Muscle layer of colon (tissue), 2 donors: Measurements from ENCODE around the gene PLPPR1.
"Not testable (repeated sequence)": the region's sequence is repeated elsewhere in the genome, so short reads cannot be mapped to it uniquely, and the experiment has no call there.

Experiments used
- H3K27ac ChIP-seq: one replicate; pipeline ENCODE4 v1.7.0; 2013; ENCODE audit warnings: low read depth, mild to moderate bottlenecking, low read length, moderate library complexity
- H3K27me3 ChIP-seq, 2 donors: one replicate each; pipeline ENCODE4 v1.7.0; 2013; ENCODE audit warnings: low read length in 2 of 2, mild to moderate bottlenecking in 2 of 2; ENCODE audit not compliant: insufficient read depth in 2 of 2, control insufficient read depth in 1 of 2
- H3K36me3 ChIP-seq: one replicate; pipeline ENCODE4 v1.7.0; 2013; ENCODE audit warnings: mild to moderate bottlenecking, low read length; ENCODE audit not compliant: insufficient read depth
- H3K4me1 ChIP-seq: one replicate; pipeline ENCODE4 v1.7.0; 2013; ENCODE audit warnings: mild to moderate bottlenecking, low read length; ENCODE audit not compliant: insufficient read depth
- H3K4me3 ChIP-seq, 2 donors: one replicate each; pipeline ENCODE4 v1.7.0; 2013; ENCODE audit warnings: low read length in 2 of 2, low read depth in 1 of 2, mild to moderate bottlenecking in 1 of 2, moderate library complexity in 1 of 2
- H3K9ac ChIP-seq: one replicate; pipeline ENCODE4 v1.7.0; 2013; ENCODE audit warnings: low read length
- H3K9me3 ChIP-seq: one replicate; pipeline ENCODE4 v1.7.0; 2013; ENCODE audit warnings: mild to moderate bottlenecking, low read length
- donor health status: abdominal sarcoma.
- donor health status: Adenocarcinoma of cecum.

PLPPR1 gene

DNA sequence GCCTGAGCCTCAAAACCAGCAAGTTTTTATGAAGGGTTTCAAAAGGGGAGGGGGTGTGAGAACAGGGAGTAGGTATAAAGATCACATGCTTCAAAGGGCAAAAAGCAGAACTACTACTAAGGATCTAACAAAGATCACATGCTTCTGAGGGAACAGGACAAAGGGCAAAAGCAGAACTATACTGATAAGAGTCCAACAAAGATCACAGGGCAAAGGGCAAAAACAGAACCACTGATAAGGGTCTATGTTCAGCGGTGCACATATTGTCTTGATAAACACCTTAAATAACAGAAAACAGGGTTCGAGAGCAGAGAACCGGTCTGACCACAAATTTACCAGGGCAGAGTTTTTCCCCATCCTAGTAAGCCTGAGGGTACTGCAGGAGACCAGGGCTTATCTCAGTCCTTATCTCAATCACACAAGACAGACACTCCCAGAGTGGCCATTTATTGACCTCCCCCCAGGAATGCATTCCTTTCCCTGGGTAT lies 298.9 kb downstream of the PLPPR1 start:
- not testable (repeated sequence) for H3K4me1 ChIP-seq, H3K36me3 ChIP-seq, H3K9me3 ChIP-seq, H3K9ac ChIP-seq, H3K4me3 ChIP-seq, H3K27ac ChIP-seq, H3K27me3 ChIP-seq

DNA sequence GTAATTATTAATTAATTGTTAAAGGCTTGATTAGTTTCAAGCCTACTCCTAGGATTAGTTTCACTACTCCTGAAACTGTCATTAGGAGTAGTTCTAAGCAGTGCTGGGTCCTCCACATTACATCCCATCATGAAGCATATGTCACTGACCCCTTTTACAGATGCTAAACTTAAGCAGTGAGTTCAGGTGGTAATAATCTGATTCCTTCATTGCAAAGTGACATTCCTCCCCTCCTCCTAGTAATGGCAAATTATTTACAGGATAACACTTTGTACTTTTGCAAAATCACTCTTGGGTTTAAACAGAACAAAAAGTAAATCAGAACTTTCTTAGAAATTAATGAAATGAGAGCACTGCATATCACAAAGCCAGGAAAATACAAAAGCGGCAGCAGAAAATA lies 303.8 kb downstream of the PLPPR1 start:
- Histone ChIP-seq H3K4me1 (no peaks in the 10 kb centered on the region), H3K27ac (no peak overlapping the region), H3K9ac (no peak overlapping the region), H3K27me3 (no peaks in the 10 kb centered on the region), H3K9me3 (no peaks in the 10 kb centered on the region), H3K36me3 (no peaks in the 10 kb centered on the region), H3K4me3 (no peak overlapping the region)

DNA sequence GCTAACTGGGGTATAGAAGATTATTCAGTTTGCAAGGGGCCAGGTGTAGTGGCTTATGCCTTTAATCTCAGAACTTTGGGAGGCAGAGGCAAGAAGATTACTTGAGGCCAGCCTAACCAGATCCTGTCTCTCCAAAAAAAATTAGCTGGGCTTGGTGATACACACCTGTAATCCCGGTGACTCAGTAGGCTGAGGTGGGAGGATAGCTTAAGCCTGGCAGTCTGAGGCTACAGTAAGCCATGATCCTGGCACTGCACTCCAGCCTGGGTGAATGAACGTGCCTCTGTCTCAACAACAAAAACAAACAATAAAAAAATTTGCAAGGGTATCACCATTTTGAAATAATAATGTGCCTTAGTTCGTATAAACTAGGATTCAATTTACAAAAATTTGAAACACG lies 305.0 kb downstream of the PLPPR1 start:
- Histone ChIP-seq H3K27me3 (no peaks in the 10 kb centered on the region), H3K4me1 (no peaks in the 10 kb centered on the region), H3K27ac (no peak overlapping the region), H3K9ac (no peak overlapping the region), H3K9me3 (no peaks in the 10 kb centered on the region), H3K36me3 (no peaks in the 10 kb centered on the region), H3K4me3 (no peak overlapping the region)

DNA sequence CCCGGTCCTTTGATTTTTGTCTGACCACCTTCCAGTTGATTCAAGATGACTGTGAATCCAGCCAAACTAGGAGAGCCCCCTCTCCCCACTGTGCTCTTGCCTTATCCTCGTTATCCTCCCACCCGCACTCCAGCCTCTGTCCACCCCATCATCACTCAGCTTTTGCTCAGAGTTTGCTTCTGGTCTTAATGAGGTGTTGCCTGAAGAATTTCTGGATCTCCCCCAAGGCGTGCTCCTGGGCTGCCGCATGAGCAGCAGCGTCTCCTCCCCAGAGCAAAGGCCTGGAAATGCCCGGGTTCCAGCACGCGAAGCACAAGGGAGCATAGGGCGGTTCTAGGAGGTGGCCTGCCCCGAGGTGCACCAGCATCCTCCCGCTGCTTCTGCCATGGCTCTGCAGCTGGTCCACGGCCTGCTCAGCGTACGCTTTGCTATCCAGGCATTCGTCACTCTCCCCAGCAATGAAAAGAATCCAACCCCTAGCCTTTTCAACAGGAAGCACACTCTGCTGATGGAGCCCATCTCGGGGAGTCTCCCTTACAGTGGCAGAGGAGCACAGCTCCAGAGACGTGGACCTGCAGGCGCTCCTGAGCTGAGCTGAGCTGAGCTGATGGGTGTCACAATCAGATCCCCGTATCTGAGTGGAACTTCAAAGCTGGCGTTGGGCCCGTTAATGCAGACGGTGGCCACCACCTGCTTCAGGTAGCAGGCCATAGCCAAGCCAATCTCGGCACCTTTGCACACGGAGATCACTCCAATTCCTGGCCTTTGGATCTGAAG lies 305.6 kb downstream of the PLPPR1 start:
- H3K27me3 ChIP-seq, result no peaks in the 10 kb centered on the region
- no peak overlapping the region for H3K27ac ChIP-seq
- H3K9me3 ChIP-seq, result no peaks in the 10 kb centered on the region
- H3K4me1 ChIP-seq, result no peaks in the 10 kb centered on the region
- no peak overlapping the region for H3K9ac ChIP-seq
- no peak overlapping the region for H3K4me3 ChIP-seq
- H3K36me3 ChIP-seq, result no peaks in the 10 kb centered on the region

DNA sequence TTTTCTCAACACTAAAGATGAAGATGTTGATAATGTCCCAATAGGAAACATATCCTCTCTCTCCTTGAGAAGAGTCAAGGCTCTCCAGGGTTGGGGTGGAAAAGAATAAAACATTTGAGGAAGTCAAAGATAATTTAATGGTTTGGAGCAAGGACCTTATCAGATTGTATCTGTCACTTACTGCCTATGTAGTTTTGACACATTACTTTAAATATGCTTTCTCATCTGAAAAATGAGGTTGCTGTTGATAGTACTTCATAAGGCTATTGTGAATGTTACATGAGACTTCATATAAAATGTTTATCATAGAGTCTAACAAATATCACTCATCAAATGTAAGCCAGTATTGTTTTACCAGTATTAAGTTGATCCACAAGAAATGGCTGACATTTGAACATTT lies 307.6 kb downstream of the PLPPR1 start:
- Histone ChIP-seq H3K4me1 (no peaks in the 10 kb centered on the region), H3K27ac (no peak overlapping the region), H3K36me3 (no peaks in the 10 kb centered on the region), H3K9ac (no peak overlapping the region), H3K4me3 (no peak overlapping the region), H3K27me3 (no peaks in the 10 kb centered on the region), H3K9me3 (no peaks in the 10 kb centered on the region)

DNA sequence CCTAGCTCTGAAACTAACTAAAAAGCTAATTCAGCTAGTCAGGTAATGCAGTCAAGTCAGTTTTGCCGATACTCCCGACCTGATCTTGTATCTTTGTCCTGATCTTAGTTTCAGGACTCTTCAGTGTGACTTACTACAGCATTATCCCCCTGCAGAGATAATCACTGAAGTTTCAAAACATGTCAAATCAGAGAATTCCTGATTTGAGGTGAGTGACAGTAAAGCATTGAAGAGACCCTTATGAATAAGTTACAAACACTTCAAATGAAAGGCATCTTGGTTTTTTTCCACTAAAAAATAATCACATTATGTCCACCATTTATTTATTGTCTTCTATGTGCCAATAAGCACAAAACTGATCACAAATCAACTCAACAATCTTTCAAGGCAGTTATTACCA lies 308.7 kb downstream of the PLPPR1 start:
- Histone ChIP-seq H3K36me3 (no peaks in the 10 kb centered on the region), H3K27ac (no peak overlapping the region), H3K9me3 (no peaks in the 10 kb centered on the region), H3K4me3 (no peak overlapping the region), H3K9ac (no peak overlapping the region), H3K27me3 (no peaks in the 10 kb centered on the region), H3K4me1 (no peaks in the 10 kb centered on the region)

DNA sequence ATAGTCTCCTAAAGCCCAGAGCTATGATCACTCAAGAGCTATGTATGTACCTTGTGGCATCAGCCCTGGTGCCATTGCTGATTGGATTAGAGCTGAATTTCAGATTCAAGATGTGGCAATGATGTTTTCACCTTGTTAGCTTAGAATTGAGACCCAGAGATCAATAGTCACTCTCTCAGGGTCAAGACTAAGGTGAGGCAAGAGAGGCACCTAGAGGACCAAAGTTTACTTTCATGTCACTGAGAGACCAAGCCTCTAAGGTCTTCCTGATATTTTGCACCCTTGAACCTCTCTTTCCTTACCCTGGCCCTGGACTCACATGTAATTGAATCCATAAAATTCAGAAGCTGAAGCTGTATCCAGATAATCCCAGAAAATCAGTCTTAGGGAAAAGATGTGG lies 313.4 kb downstream of the PLPPR1 start:
- Histone ChIP-seq H3K4me3 (no peak overlapping the region), H3K36me3 (no peaks in the 10 kb centered on the region), H3K9me3 (no peaks in the 10 kb centered on the region), H3K27ac (no peak overlapping the region), H3K4me1 (no peaks in the 10 kb centered on the region), H3K27me3 (no peaks in the 10 kb centered on the region), H3K9ac (no peak overlapping the region)

DNA sequence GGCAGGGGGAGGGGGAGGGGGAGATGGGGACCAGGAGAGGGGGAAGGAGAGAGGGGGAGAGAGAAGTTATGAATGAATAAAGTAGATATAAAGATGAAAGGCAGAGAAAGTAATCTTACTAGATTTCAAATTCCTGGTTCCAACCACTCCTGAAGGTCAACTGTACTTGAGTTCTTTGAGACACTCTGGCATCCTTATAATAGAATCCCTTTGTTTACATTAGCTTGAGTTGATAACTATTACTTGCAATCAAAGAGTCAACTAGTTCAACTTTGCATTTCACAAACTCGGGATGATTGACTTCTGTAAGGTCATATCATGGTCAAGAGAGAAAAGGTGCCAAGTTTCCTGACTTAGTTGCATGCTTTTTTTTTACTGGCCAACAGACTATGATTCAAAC lies 314.1 kb downstream of the PLPPR1 start:
- Histone ChIP-seq H3K4me1 (no peaks in the 10 kb centered on the region), H3K27me3 (no peaks in the 10 kb centered on the region), H3K9me3 (no peaks in the 10 kb centered on the region), H3K27ac (no peak overlapping the region), H3K4me3 (no peak overlapping the region), H3K9ac (no peak overlapping the region), H3K36me3 (no peaks in the 10 kb centered on the region)

DNA sequence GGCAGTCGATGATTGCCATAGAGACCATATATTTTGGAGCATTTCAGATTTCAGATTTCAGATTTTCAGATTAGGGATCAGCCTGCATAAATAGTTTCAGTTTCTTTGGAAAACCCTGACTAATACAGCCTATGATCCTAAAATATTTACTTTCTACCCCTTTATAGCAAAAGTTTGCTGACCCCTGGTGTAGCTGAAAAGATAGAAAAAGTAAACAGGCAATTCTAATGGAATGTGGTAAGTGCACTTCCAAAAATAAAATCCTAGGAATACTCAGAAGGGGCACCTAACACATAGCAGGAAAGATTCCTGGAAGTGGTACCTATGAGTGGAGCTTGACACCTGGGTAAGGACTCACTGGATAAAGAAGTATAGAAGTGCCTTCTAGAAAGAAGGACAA lies 321.8 kb downstream of the PLPPR1 start:
- H3K9me3 ChIP-seq, result no peaks in the 10 kb centered on the region
- no peaks in the 10 kb centered on the region for H3K27me3 ChIP-seq
- no peak overlapping the region for H3K27ac ChIP-seq
- no peaks in the 10 kb centered on the region for H3K36me3 ChIP-seq
- no peaks in the 10 kb centered on the region for H3K4me1 ChIP-seq
- H3K9ac ChIP-seq, result no peak overlapping the region
- H3K4me3 ChIP-seq, result no peak overlapping the region

DNA sequence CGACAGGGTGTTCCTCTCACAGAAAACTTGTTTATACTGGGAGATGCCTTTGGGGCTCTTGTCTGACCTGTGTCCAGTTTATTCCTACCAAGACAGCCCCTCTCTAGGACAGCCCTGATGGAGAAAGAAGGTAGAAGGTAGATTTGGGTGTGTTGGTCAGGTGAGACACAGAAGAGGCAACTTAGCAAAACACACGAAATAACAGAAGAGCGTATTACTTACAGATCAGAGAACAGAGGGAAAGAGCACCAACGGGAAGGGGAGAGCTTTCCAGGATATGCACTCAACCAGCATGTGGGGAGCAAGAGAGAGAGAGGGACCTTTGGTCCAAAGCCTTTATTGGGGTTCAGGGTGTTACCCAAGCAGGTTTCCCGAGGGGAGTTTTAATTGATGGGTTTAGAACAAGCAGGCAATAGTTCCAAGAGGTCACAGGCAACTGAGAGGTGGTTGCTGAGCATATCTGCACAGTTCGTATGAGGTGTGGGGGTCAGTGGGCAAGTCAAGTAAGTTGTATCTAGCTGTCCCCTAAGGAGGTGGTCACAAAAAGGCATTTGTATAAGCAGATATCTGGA lies 324.5 kb downstream of the PLPPR1 start:
- Histone ChIP-seq H3K36me3 (no peaks in the 10 kb centered on the region), H3K4me3 (no peak overlapping the region), H3K9ac (no peak overlapping the region), H3K27ac (no peak overlapping the region), H3K9me3 (no peaks in the 10 kb centered on the region), H3K27me3 (no peaks in the 10 kb centered on the region), H3K4me1 (no peaks in the 10 kb centered on the region)

DNA sequence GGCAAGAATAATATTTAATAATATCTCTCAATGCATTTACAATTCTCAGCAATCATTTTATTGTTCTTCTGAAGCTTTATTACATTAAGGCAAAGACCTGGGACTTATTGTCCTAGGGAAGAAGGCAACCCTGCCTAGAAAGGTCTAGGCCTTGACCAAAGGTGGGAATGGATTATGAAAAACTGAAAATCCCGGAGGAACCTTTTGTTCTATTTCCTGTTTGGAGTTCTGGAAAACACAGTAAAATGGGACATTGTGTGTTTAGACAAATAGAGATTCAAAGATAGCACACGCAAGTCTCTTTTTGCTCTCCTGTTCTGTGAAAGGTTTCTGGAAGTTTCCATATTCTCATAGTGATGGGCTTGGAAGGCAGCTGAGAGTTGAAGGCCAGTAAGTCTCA lies 325.2 kb downstream of the PLPPR1 start:
- no peaks in the 10 kb centered on the region for H3K4me1 ChIP-seq
- no peak overlapping the region for H3K4me3 ChIP-seq
- H3K9me3 ChIP-seq, result no peaks in the 10 kb centered on the region
- no peaks in the 10 kb centered on the region for H3K36me3 ChIP-seq
- no peak overlapping the region for H3K9ac ChIP-seq
- H3K27ac ChIP-seq, result no peak overlapping the region
- no peaks in the 10 kb centered on the region for H3K27me3 ChIP-seq
